Retinal pigment epithelial cell (primary cell): ENCODE results near the gene EYS.

Experiments
- DNase-seq: peaks from one replicate; pipeline ENCODE4 v3.0.0-alpha.2; 2010; ENCODE audit warnings: low read depth
- H3K4me3 ChIP-seq: 2 replicates; pipeline ENCODE4 v1.5.1; 2011; ENCODE audit warnings: mild to moderate bottlenecking, low read length, control low read depth, moderate library complexity
- CTCF ChIP-seq: conservative IDR thresholded peaks from 2 replicates; pipeline ENCODE4 v1.5.1; 2011; ENCODE audit warnings: low read depth, low read length, control low read depth, inconsistent platforms

Gene EYS

GRCh38 chr6:64714073-64714472 is 993.0 kb downstream of the EYS start:
- no peak for TF ChIP-seq CTCF
- DNase-seq, result no peak
- no peak overlapping the region for H3K4me3 ChIP-seq

GRCh38 chr6:64713175-64713574 is 993.9 kb downstream of the EYS start:
- no peak for TF ChIP-seq CTCF
- no peak for DNase-seq
- no peak overlapping the region for H3K4me3 ChIP-seq

- no peak for DNase-seq
- H3K4me3 ChIP-seq, result no peak overlapping the region
- no peak for TF ChIP-seq CTCF
These were observed 994.4 kb downstream of the EYS start for GRCh38 chr6:64712606-64713005.

GRCh38 chr6:64703922-64704321 is 1003.1 kb downstream of the EYS start:
- TF ChIP-seq CTCF, result no peak
- no peak overlapping the region for H3K4me3 ChIP-seq
- no peak for DNase-seq

- no peak for TF ChIP-seq CTCF
- no peak overlapping the region for H3K4me3 ChIP-seq
- DNase-seq, result no peak
These were observed 1011.0 kb downstream of the EYS start for GRCh38 chr6:64696053-64696452.

GRCh38 chr6:64694356-64694755 is 1012.7 kb downstream of the EYS start:
- H3K4me3 ChIP-seq, result no peak overlapping the region
- TF ChIP-seq CTCF, result no peak

GRCh38 chr6:64691064-64691463 is 1016.0 kb downstream of the EYS start:
- TF ChIP-seq CTCF, result no peak
- H3K4me3 ChIP-seq, result no peak overlapping the region
- no peak for DNase-seq

More at GRCh38 chr6:64694356-64694755, 1012.7 kb downstream of the EYS start:
- DNase-seq, result no peak
